DMS 273 (cell line): ENCODE measurements around the gene ANKRD30B.
A peak's percentile ranks its signal among the peaks of the same experiment; 100 is the strongest.
"Not testable (repeated sequence)": the region's sequence is repeated elsewhere in the genome, so short reads cannot be mapped to it uniquely, and the experiment has no call there.

Experiments used
- DNase-seq: peaks from one replicate; lab custom pipeline; 2025; ENCODE audit not compliant: unreplicated experiment; lab: John Stamatoyannopoulos, UW

Gene ANKRD30B

GRCh38 chr18:14841607-14842006, 93.6 kb downstream of the ANKRD30B start:
- DNase-seq = not testable (repeated sequence)

DNA sequence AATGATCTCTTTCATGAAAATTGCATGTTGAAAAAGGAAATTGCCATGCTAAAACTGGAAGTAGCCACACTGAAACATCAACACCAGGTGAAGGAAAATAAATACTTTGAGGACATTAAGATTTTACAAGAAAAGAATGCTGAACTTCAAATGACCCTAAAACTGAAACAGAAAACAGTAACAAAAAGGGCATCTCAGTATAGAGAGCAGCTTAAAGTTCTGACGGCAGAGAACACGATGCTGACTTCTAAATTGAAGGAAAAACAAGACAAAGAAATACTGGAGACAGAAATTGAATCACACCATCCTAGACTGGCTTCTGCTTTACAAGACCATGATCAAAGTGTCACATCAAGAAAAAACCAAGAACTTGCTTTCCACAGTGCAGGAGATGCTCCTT, 103.6 kb downstream of the ANKRD30B start:
- not testable (repeated sequence) for DNase-seq

GRCh38 chr18:14855634-14856033, 107.7 kb downstream of the ANKRD30B start:
- not testable (repeated sequence) for DNase-seq

DNA sequence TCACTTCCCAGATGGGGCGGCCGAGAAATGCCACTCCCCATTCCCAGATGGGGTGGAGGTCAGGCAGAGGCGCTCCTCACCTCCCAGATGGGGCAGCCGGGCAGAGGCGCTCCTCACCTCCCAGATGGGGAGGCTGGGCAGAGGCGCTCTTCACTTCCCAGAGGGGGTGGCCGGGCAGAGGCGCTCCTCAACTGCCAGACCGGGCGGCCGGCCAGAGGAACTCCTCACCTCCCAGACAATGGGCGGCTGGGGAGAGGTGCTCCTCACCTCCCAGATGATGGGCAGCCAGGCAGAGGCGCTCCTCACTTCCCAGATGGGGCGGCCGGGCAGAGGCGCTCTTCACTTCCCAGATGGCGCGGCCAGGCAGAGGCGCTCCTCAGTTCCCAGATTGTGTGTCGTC, 108.3 kb downstream of the ANKRD30B start:
- not testable (repeated sequence) for DNase-seq

DNA sequence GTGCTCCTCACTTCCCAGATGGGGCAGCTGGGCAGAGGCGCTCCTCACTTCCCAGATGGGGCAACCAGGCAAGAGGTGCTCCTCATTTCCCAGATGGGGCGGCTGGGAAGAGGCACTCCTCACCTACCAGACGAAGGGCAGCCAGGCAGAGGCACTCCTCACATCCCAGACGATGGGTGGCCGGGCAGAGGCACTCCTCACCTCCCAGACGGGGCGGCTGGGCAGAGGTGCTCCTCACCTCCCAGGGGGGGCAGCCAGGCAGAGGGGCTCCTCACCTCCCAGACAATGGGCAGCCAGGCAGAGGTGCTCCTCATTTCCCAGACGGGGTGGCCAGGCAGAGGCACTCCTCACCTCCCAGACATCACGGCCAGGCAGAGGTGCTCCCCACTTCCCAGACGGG, 110.5 kb downstream of the ANKRD30B start:
- DNase-seq = not testable (repeated sequence)

- not testable (repeated sequence) for DNase-seq
These were observed 112.0 kb downstream of the ANKRD30B start for GRCh38 chr18:14859995-14860394.

- DNase-seq = not testable (repeated sequence)
These were observed 118.5 kb downstream of the ANKRD30B start for GRCh38 chr18:14866426-14866825.

DNA sequence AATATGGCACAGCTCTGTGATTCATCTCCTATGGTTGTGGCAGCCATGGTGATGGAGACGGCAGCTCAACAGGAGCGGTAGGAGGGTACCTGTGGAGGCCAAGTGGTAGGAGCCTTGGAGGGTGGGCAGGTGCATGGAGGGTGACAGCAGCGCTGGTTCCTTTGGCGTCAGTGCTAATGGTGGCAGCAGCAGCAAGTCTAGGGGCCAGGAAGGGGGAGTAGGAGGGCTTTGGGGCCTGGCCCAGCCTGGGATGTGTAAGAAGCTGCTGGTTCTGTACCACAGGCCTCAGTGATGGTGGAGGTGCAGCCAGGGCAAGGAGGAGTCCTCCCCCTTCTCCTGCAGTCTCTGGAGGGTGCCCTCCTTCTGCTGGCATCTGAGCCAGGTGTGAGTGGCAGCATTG, 120.0 kb downstream of the ANKRD30B start:
- DNase-seq = not testable (repeated sequence)

GRCh38 chr18:14868825-14869224, 120.9 kb downstream of the ANKRD30B start:
- peak; percentile 8 for DNase-seq

DNA sequence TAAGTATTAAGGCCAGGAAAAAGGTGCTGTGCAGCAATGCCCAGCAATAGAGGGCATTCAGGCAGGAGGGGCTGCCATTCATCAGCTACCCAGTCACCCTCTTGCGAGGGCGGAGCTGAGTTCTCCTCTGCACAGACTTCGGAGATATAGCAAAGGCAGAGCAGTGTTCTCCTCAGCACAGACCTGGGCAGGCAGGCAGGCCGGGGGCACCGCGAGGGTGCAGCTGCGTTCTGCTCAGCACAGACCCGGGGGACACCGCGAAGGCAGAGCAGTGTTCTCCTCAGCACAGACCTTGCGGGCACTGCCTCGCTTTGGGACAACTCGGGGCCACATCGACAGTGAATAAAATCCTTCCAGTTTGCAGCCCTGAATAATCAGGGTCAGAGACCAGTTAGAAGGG, 130.9 kb downstream of the ANKRD30B start:
- DNase-seq = not testable (repeated sequence)

GRCh38 chr18:14900435-14900834, 152.5 kb downstream of the ANKRD30B start:
- DNase-seq = no peak
